Measurements from ENCODE around the gene ITM2B. TPM values are rescaled to one million over a fixed set of nuclear protein-coding genes. Genes with fewer than 3 reads are reported as not detected.
A peak's percentile ranks its signal among the peaks of the same experiment; 100 is the strongest.

ITM2B gene
- total and polyA plus RNA-seq, 2 donors (not counting 1 experiment from before 2014, with no cell fraction given), result 122 to 177 TPM

- CTCF ChIA-PET, result interaction anchor here (0.8 to 1.6 kb wide), 3 partner anchors 28 to 102 kb away, joined by 3 to 5 read pairs (median 4); no protein-coding TSS in a partner anchor
- peak overlapping the region; percentile 78 for H3K4me2 ChIP-seq (replicated peaks; ENCODE audit: low read depth, low read length, poor library complexity, severe bottlenecking)
- TF ChIP-seq EZH2 (IDR thresholded peaks at IDR 0.05; ENCODE audit: borderline replicate concordance, insufficient read depth, low read depth, low read length, poor library complexity, severe bottlenecking), result no peak
- peaks cover 0 to 1% (median 0%) of the 10 kb centered on the region in 3 donors for H3K9me3 ChIP-seq (ENCODE audit: control extremely low read depth in 1 of 3, control insufficient read depth in 2 of 3, insufficient read depth in 1 of 3, low read length in 2 of 3)
- Mint-ChIP-seq H3K27ac (peak overlapping the region; percentile 80), H3K9me3 (ENCODE audit: insufficient read depth) (no peaks in the 10 kb centered on the region), H3K27me3 (no peaks in the 10 kb centered on the region), H3K4me1 (peaks cover 47% of the 10 kb centered on the region), H3K4me3 (peak overlapping the region; percentile 70)
- H3K4me1 ChIP-seq (ENCODE audit: control insufficient read depth in 2 of 2, insufficient read depth in 2 of 2, low read length in 2 of 2), result peaks cover 44 to 47% of the 10 kb centered on the region in 2 donors
- DNase-seq, result no peak
- H3K79me2 ChIP-seq (ENCODE audit: control insufficient read depth, insufficient read depth, low read length), result no peaks in the 10 kb centered on the region
- H4K20me1 ChIP-seq (ENCODE audit: control insufficient read depth, insufficient read depth, low read length, poor library complexity, severe bottlenecking), result peaks cover 6% of the 10 kb centered on the region
- no peak overlapping the region for H2AFZ ChIP-seq (ENCODE audit: insufficient read depth, low read depth, low read length, poor library complexity, severe bottlenecking)
- intact Hi-C loops (cut with micrococcal nuclease), result loop anchor here (2.0 kb wide), 2 partner anchors 29 to 55 kb away; no protein-coding TSS in a partner anchor
- POLR2A ChIA-PET, result interaction anchor here (1.1 to 2.4 kb wide), 3 partner anchors 29 to 40 kb away, joined by 3 to 11 read pairs (median 4); partner anchors contain the start of genes ITM2B and RB1
- peak overlapping the region in 1 of 5 experiments; percentile 53 for H3K4me3 ChIP-seq (ENCODE audit: control extremely low read depth in 1 of 5, extremely low read depth in 1 of 5, insufficient read depth in 1 of 5, low read depth in 2 of 5, low read length in 4 of 5)
- no peak for ATAC-seq (ENCODE audit: low read depth)
- H3K27ac ChIP-seq (ENCODE audit: low read length in 2 of 2), result peak overlapping the region; percentile 67 to 80
- no peaks in the 10 kb centered on the region for H3K27me3 ChIP-seq (replicated peaks in 1 of 4; ENCODE audit: control extremely low read depth in 1 of 4, control insufficient read depth in 3 of 4, insufficient read depth in 4 of 4, low read length in 3 of 4)
- WGBS (ENCODE audit: insufficient coverage), result no CpG with 5 or more reads among the region's 2 CpGs
- peaks cover 6 to 41% of the 10 kb centered on the region in 2 experiments for H3K36me3 ChIP-seq (replicated peaks in 1 of 2; ENCODE audit: control extremely low read depth in 1 of 2, control insufficient read depth in 1 of 2, extremely low read depth in 1 of 2, insufficient read depth in 2 of 2, low read length in 1 of 2)
- peak overlapping the region; percentile 46 for H3K9ac ChIP-seq (ENCODE audit: low read length)
Measured at GRCh38 chr13:48264058-48264457, 31.1 kb downstream of the ITM2B start.

GRCh38 chr13:48265217-48265815 lies 32.3 kb downstream of the ITM2B start:
- peaks cover 51% of the 10 kb centered on the region for H3K4me1 Mint-ChIP-seq
- H3K4me2 ChIP-seq (replicated peaks; ENCODE audit: low read depth, low read length, poor library complexity, severe bottlenecking), result peak overlapping the region; percentile 78
- 18% methylated on average over 8 of the region's 8 CpGs for WGBS (ENCODE audit: insufficient coverage)

More at GRCh38 chr13:48265217-48265815, 32.3 kb downstream of the ITM2B start:
- H3K4me3 Mint-ChIP-seq, result peak overlapping the region; percentile 86
- H3K79me2 ChIP-seq (ENCODE audit: control insufficient read depth, insufficient read depth, low read length), result no peaks in the 10 kb centered on the region
- H2AFZ ChIP-seq (ENCODE audit: insufficient read depth, low read depth, low read length, poor library complexity, severe bottlenecking), result peak overlapping the region; percentile 27
- H3K36me3 ChIP-seq (replicated peaks in 1 of 2; ENCODE audit: control extremely low read depth in 1 of 2, control insufficient read depth in 1 of 2, extremely low read depth in 1 of 2, insufficient read depth in 2 of 2, low read length in 1 of 2), result peaks cover 6 to 31% of the 10 kb centered on the region in 2 experiments
- H3K4me3 ChIP-seq (ENCODE audit: control extremely low read depth in 1 of 5, extremely low read depth in 1 of 5, insufficient read depth in 1 of 5, low read depth in 2 of 5, low read length in 4 of 5), result peak overlapping the region in 3 of 5 experiments; percentile 29 to 53 (median 31)
- peak overlapping the region; percentile 92 for H3K27ac Mint-ChIP-seq
- ChIA-PET POLR2A (interaction anchor here (2.4 kb wide), 1 partner anchor 39 kb away, joined by 11 read pairs; the partner anchor contains the start of gene RB1), CTCF (interaction anchor here (0.8 to 2.7 kb wide), 8 partner anchors 20 to 315 kb away, joined by 3 to 6 read pairs (median 3); partner anchors contain the start of genes ITM2B and MED4)
- H3K4me1 ChIP-seq (ENCODE audit: control insufficient read depth in 2 of 2, insufficient read depth in 2 of 2, low read length in 2 of 2), result peaks cover 44 to 47% of the 10 kb centered on the region in 2 donors
- DNase-seq (peak; percentile 73), ATAC-seq (ENCODE audit: low read depth) (peak; percentile 91)
- H3K9me3 Mint-ChIP-seq (ENCODE audit: insufficient read depth), result no peaks in the 10 kb centered on the region
- intact Hi-C loops (cut with micrococcal nuclease), result loop anchor here (1.0 to 2.0 kb wide), 3 partner anchors 31 to 53 kb away; no protein-coding TSS in a partner anchor
- H3K27me3 Mint-ChIP-seq, result no peaks in the 10 kb centered on the region
- H3K27ac ChIP-seq (ENCODE audit: low read length in 2 of 2), result peak overlapping the region; percentile 67 to 80
- H3K9me3 ChIP-seq (ENCODE audit: control extremely low read depth in 1 of 3, control insufficient read depth in 2 of 3, insufficient read depth in 1 of 3, low read length in 2 of 3), result peaks cover 0 to 1% (median 0%) of the 10 kb centered on the region in 3 donors
- no peaks in the 10 kb centered on the region for H4K20me1 ChIP-seq (ENCODE audit: control insufficient read depth, insufficient read depth, low read length, poor library complexity, severe bottlenecking)
- TF ChIP-seq CTCF (IDR thresholded peaks at IDR 0.05), result no peak
- no peak for TF ChIP-seq EZH2 (IDR thresholded peaks at IDR 0.05; ENCODE audit: borderline replicate concordance, insufficient read depth, low read depth, low read length, poor library complexity, severe bottlenecking)
- peak overlapping the region; percentile 46 for H3K9ac ChIP-seq (ENCODE audit: low read length)
- H3K27me3 ChIP-seq (replicated peaks in 1 of 4; ENCODE audit: control extremely low read depth in 1 of 4, control insufficient read depth in 3 of 4, insufficient read depth in 4 of 4, low read length in 3 of 4), result no peaks in the 10 kb centered on the region
